PC-3 (cell line): Measurements from ENCODE around the gene FLYWCH1.

Experiments
- CTCF ChIP-seq: fragments of 300-600 bp; sonication (generic); conservative IDR thresholded peaks from 2 replicates; pipeline ENCODE4 v1.5.1; 2017; ENCODE audit warnings: antibody characterized with exemption, low read depth, mild to moderate bottlenecking, low read length
- EZH2 ChIP-seq: fragments of 300-600 bp; sonication (generic); IDR thresholded peaks from one replicate; pipeline ENCODE4 v1.6.1; 2017; ENCODE audit warnings: antibody characterized with exemption, mild to moderate bottlenecking, low read length; ENCODE audit not compliant: unreplicated experiment

DNA sequence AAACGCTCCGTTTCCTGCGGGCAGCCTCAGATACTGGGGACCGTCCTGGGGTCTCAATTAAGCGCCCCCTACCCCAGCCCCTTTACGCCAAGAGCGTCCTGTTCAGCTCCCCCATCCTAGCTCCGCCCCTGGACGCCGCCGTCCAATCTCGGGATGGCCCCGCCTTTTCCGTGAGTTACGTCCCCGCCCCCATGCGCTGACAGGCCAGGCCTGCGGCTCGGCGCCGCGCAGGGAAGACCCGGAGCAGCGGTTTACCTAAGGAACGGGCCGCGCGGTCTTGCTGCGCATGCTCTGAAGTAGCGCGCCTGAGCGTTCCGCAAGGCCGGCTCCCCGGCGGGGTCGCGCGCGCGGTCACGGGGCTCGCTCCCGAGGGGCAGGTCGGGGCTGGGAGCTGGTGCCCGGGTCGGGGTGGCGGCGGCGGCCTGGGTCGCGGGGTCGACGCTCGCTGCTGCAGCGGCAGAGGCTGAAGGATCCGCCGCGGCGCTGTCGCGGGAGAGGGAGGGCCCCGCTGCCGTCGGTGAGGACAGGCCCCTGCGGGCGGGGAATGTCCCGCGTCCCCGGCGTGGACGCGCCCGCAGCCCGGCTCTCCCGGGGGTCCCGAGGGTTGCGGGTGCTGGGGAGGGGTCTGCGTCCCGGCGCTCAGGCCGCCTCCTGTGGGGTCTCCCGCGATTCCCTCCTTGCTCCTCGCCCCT lies at the start of gene FLYWCH1:
- TF ChIP-seq CTCF (no peak), EZH2 (no peak)
